ENCODE data around the gene PHLDA1. TPM values are rescaled to one million over a fixed set of nuclear protein-coding genes. Genes with fewer than 3 reads are reported as not detected.

PHLDA1 gene
- total and polyA plus RNA-seq, 2 of the 13 experiments (the other 11 are each of a cell fraction or from before 2014, with no cell fraction given): 33.8 to 41.0 TPM

DNA sequence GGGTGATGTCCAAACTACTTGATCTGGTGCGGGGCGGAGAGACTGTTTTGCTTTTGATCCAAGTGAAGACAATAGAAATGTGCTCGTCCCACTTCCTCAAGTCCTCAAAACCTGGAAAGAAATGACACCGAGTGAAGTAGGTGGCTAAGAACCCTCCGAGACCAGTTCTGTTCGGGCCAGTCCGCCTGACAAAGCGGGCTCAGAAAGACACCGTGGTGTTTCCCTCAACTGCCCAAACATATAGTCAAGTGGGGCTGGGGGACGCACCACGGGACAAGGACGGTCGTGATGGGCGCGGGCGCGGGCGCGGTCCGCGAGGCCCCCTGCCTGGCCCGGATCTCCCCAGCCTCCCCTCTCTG, 1.6 kb downstream of the PHLDA1 start (continued):
- TF ChIP-seq MEIS1 (CRISPR knock-in tag; IDR thresholded peaks at IDR 0.05; ENCODE audit: borderline replicate concordance) (no peak), ZNF512 (CRISPR knock-in tag; IDR thresholded peaks at IDR 0.05) (0 out of 2 replicates have a peak, but pooled peaks have one; percentile 61), SKI (IDR thresholded peaks at IDR 0.05; ENCODE audit: partially characterized antibody) (no peak), KAT7 (CRISPR knock-in tag; IDR thresholded peaks at IDR 0.05; ENCODE audit: borderline replicate concordance) (no peak; the same call in 1 of the 2 replicates), HNRNPL (IDR thresholded peaks at IDR 0.05; ENCODE audit: low read depth, low read length) (no peak), CAMTA2 (CRISPR knock-in tag; IDR thresholded peaks at IDR 0.05; ENCODE audit: borderline replicate concordance) (no peak), POLR2A (IDR thresholded peaks at IDR 0.05; ENCODE audit: insufficient read depth in 1 of 2, low read depth in 2 of 2, low read length in 2 of 2) (peak in 1 of 2 experiments; percentile 49; a peak in 1 of 4 replicates), PHF8 (CRISPR knock-in tag; IDR thresholded peaks at IDR 0.05) (peak; percentile 44), GABPB1 (CRISPR knock-in tag; IDR thresholded peaks at IDR 0.05) (no peak; the same call in 1 of the 2 replicates), ZNF678 (CRISPR knock-in tag; IDR thresholded peaks at IDR 0.05) (no peak), ELF4 (CRISPR knock-in tag; IDR thresholded peaks at IDR 0.05; ENCODE audit: borderline replicate concordance) (no peak), ISL2 (CRISPR knock-in tag; IDR thresholded peaks at IDR 0.05) (no peak), CTCF (CRISPR knock-in tag; IDR thresholded peaks at IDR 0.05) (peak; percentile 12; the same call in 1 of the 2 replicates), MED8 (CRISPR knock-in tag; IDR thresholded peaks at IDR 0.05; ENCODE audit: insufficient replicate concordance) (peak; percentile 27), NFE2L1 (CRISPR knock-in tag; IDR thresholded peaks at IDR 0.05; ENCODE audit: borderline replicate concordance) (0 out of 2 replicates have a peak, but pooled peaks have one; percentile 28), MYC (CRISPR knock-in tag; IDR thresholded peaks at IDR 0.05; ENCODE audit: borderline replicate concordance) (peak; percentile 36; the same call in 1 of the 2 replicates), RXRA (CRISPR knock-in tag; IDR thresholded peaks at IDR 0.05) (no peak), FOXP1 (IDR thresholded peaks at IDR 0.05) (no peak), FOXP1 (CRISPR knock-in tag; IDR thresholded peaks at IDR 0.05) (no peak), CEBPZ (IDR thresholded peaks at IDR 0.05; ENCODE audit: low read length) (no peak), BRD4 (CRISPR knock-in tag; IDR thresholded peaks at IDR 0.05) (0 out of 2 replicates have a peak, but pooled peaks have one; percentile 68)
- TF ChIP-seq, protein P1, sequence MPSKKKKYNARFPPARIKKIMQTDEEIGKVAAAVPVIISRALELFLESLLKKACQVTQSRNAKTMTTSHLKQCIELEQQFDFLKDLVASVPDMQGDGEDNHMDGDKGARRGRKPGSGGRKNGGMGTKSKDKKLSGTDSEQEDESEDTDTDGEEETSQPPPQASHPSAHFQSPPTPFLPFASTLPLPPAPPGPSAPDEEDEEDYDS (CRISPR knock-in tag; IDR thresholded peaks at IDR 0.05): no peak
- TF ChIP-seq, protein P2, sequence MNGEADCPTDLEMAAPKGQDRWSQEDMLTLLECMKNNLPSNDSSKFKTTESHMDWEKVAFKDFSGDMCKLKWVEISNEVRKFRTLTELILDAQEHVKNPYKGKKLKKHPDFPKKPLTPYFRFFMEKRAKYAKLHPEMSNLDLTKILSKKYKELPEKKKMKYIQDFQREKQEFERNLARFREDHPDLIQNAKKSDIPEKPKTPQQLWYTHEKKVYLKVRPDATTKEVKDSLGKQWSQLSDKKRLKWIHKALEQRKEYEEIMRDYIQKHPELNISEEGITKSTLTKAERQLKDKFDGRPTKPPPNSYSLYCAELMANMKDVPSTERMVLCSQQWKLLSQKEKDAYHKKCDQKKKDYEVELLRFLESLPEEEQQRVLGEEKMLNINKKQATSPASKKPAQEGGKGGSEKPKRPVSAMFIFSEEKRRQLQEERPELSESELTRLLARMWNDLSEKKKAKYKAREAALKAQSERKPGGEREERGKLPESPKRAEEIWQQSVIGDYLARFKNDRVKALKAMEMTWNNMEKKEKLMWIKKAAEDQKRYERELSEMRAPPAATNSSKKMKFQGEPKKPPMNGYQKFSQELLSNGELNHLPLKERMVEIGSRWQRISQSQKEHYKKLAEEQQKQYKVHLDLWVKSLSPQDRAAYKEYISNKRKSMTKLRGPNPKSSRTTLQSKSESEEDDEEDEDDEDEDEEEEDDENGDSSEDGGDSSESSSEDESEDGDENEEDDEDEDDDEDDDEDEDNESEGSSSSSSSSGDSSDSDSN (CRISPR knock-in tag; IDR thresholded peaks at IDR 0.05): peak; percentile 40; the same call in 1 of the 2 replicates
